HG02610 (cell line): ENCODE results near the gene CCL4L2.
"Not testable (repeated sequence)": the region's sequence is repeated elsewhere in the genome, so short reads cannot be mapped to it uniquely, and the experiment has no call there.

Experiments
- ATAC-seq: cut with Tn5 transposase; IDR thresholded peaks from one replicate; pipeline ENCODE4 v1.9.1; 2021; ENCODE audit warnings: mild to moderate bottlenecking, moderate library complexity; ENCODE audit not compliant: unreplicated experiment

The CCL4L2 gene

GRCh38 chr17:36210439-36211211 is at the start of gene CCL4L2:
Gene CCL4L2, plus strand, starts transcription at chr17:36211063.
- peak; percentile 62 for ATAC-seq

DNA sequence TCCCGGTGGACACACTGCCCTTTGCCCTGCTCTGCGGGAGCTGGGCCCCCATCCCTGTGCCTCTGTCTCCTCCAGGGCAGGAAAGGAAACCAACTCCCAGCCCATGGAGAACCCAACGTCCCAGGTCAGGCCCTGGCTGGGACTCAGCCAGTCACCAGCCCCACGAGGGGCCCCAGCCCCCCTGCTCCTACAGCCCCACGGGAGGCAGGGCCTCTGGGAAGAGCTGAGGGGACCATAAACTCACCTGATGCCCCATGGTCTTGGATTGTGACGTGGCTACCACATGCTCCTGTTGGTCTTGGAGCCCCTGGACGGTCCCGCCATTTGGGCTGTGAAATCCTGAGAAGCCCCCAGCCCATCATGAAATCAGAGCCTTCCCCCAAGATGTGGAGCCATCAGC is 42.0 kb upstream of the CCL4L2 start:
- ATAC-seq, result not testable (repeated sequence)

DNA sequence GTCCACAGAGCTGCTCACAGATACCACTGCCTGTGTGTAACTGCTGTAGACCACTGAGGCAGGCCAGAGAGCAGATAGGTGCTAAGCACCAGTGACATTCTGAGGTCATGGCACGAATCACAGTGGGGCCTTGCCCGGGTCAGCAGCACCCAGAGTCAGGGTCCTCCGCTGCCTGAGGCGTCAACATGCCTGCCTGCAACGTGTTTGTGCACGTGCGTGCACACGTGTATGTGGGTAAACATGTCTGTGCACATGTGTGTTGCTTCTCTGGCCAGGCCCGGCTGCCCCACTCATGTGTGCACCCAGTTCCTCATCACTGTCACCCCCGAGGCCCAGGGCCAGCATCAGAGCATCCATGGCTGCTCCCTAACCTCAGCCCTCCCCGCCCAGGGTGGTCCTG is 34.3 kb upstream of the CCL4L2 start, which contains the start of gene TBC1D3B:
TSS of gene TBC1D3B (minus strand) at position 101 of the 400 bp plus-strand sequence. CDS start 1,586 bp downstream, outside the sequence.
- not testable (repeated sequence) for ATAC-seq

GRCh38 chr17:36181446-36182175 is 29.3 kb upstream of the CCL4L2 start:
- ATAC-seq, result not testable (repeated sequence)

GRCh38 chr17:36182176-36183000 is 28.5 kb upstream of the CCL4L2 start:
- peak; percentile 1 for ATAC-seq

DNA sequence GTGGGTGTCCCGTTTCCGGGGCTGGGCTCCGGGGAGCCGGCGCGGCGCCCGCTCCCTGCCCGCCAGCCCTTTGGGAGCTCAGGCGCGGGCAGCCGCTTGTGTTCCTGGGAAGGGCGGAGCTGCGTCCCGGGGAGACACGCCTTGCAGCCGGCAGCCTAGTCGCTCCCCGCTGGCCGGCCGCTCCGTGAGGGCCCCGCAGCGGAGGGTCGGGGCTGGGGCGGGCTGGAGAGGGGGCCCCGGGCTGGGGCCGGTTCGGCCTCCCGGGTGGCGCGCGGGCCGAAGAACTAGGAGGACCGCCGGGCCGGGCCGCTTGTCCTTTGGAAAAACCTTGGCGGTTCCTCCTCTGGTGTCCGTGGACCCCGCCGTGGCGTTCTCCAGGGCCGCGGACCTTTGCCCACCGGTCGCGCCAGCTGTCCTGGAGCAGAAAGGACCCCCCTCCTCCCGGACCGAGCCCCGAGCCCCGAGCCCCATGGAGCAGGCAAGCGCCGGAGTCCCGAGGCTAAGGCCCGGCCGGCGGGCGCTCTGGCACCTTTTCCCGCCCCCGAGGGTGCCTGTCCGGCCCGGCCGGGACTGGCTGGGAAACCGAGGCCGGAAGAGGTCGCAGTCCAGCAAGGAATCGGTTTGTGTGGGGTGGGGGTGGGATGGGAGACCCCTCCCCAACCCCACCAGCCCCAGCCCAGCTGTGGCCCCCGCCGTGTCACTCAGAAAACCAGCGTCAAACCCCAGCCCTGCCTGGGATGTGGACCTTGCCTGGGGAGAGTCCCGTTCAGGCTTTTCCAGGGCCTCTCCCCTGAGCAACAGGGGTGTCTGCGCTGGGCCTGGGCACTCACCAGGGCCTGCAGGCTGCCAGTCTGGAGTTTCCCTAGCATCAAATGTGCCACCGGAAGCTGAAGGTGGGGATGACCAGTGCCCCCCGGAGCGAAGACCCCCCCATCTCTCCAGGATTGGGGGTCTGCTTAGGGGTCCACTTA is 27.6 kb upstream of the CCL4L2 start:
- peak; percentile 51 for ATAC-seq

- no peak for ATAC-seq
These were observed 26.7 kb upstream of the CCL4L2 start for GRCh38 chr17:36184023-36184765.

- no peak for ATAC-seq
These were observed 25.4 kb upstream of the CCL4L2 start for GRCh38 chr17:36185416-36185815.

GRCh38 chr17:36186810-36187763 is 23.8 kb upstream of the CCL4L2 start:
- ATAC-seq, result not testable (repeated sequence)

GRCh38 chr17:36187943-36188665 is 22.8 kb upstream of the CCL4L2 start:
- not testable (repeated sequence) for ATAC-seq

GRCh38 chr17:36188891-36189306 is 22.0 kb upstream of the CCL4L2 start:
- peak; percentile 68 for ATAC-seq

DNA sequence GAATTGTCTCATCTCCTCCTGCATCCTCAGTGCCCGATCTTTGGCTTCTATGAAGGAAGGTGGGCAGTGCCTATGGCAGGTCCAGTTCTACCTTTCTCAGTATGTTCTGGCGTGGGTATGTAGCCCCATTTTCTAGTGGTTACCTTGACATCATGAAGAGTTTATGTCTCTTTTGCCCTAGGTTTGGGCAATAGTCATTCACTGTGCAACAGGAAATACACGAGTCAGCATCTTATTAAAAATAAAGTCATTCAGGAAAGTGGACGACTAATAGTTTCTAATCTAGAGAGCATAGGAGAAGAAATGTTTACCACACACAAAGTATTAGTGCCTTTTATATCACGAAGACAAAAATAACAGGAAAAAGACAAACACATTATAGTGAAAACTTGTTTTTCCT is 20.9 kb upstream of the CCL4L2 start:
- ATAC-seq, result not testable (repeated sequence)

- not testable (repeated sequence) for ATAC-seq
These were observed 20.1 kb upstream of the CCL4L2 start for GRCh38 chr17:36190549-36191330.

GRCh38 chr17:36193216-36193775 is 17.6 kb upstream of the CCL4L2 start:
- ATAC-seq, result no peak

DNA sequence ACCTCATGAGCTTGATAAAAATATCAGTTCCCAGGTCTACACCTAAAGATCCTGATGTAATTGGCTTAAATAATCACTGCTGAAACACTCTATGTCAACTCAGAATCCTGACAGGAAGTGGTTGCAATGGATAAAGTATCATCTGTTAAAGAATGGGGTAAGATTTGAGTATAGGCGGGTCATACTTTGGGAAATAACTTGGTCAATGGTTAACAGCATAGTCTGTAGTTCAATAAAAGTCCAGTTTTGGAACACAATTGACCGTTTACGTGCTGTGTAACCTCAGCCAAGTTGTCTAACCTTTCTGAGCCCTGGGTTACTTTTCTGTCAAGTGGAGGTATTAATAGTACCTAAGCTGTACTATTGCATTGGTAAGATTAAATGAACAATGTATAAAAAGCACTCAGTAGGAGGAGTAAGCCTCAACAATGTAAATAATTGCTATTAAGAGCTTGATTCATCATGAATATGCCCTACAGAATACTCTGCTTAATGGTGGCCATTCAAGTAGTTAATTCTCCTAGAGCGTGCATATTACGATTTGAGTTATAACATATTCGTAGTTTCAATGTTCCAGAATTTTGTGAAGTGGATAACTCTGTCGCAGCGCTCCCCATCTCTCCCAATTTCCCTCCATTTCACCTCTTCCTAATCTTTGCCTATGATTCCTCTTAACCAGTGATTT is 16.6 kb upstream of the CCL4L2 start:
- ATAC-seq, result not testable (repeated sequence)
